PC-9 (cell line): ENCODE data around the gene C1QC. TPM values are rescaled to one million over a fixed set of nuclear protein-coding genes. Genes with fewer than 3 reads are reported as not detected.

ENCODE experiments used
- BruUV-seq: library from RNA; stranded (reverse); fragments of 400-500 nt; replicated peaks from 2 replicates; lab custom pipeline; 2021; lab: Mats Ljungman, UMichigan
- CTCF ChIA-PET: fragments of 300-600 bp; sonication (Branson Sonifier 250); formaldehyde crosslinking; loops from one replicate; lab custom pipeline; 2022; ENCODE audit warnings: antibody characterized with exemption; lab: Charles Lee
- POLR2A ChIA-PET: fragments of 300-600 bp; sonication (Branson Sonifier 250); formaldehyde crosslinking; loops from one replicate; lab custom pipeline; 2022; ENCODE audit warnings: antibody characterized with exemption; ENCODE audit not compliant: unreplicated experiment; lab: Charles Lee
- DNase-seq, 2 experiments: peaks; one replicate each; pipeline versions ENCODE4 v3.0.0 to v3.0.0-alpha.2; 2015 to 2022; ENCODE audit warnings: mixed read lengths in 1 of 2
- H2AFZ ChIP-seq: fragments of 200-600 bp; sonication (generic); 2 replicates; pipeline ENCODE4 v1.8.1; 2017; ENCODE audit warnings: antibody characterized with exemption
- H3F3A ChIP-seq: fragments of 200-600 bp; sonication (generic); 2 replicates; pipeline ENCODE4 v1.8.1; 2017; ENCODE audit warnings: antibody characterized with exemption, mild to moderate bottlenecking, low read depth; ENCODE audit not compliant: insufficient read depth
- H3K27ac ChIP-seq: fragments of 200-600 bp; sonication (generic); 2 replicates; pipeline ENCODE4 v1.6.1; 2016; ENCODE audit warnings: mixed run types
- H3K27me3 ChIP-seq: fragments of 200-600 bp; sonication (generic); 2 replicates; pipeline ENCODE4 v1.6.1; 2016; ENCODE audit warnings: low read depth, mixed run types; ENCODE audit not compliant: insufficient read depth
- H3K36me3 ChIP-seq: fragments of 200-600 bp; sonication (generic); 2 replicates; pipeline ENCODE4 v1.6.1; 2016; ENCODE audit warnings: low read depth, mixed run types
- H3K4me1 ChIP-seq: fragments of 200-600 bp; sonication (generic); replicated peaks from 2 replicates; pipeline ENCODE4 v1.6.1; 2016; ENCODE audit warnings: mixed run types; ENCODE audit not compliant: insufficient read depth
- H3K4me2 ChIP-seq: fragments of 200-600 bp; sonication (generic); 2 replicates; pipeline ENCODE4 v1.6.1; 2017; ENCODE audit warnings: mixed run types
- H3K4me3 ChIP-seq: fragments of 200-600 bp; sonication (generic); 2 replicates; pipeline ENCODE4 v1.6.1; 2016; ENCODE audit warnings: mixed run types
- H3K79me2 ChIP-seq: fragments of 200-600 bp; sonication (generic); 2 replicates; pipeline ENCODE4 v1.6.1; 2017; ENCODE audit warnings: low read depth, mixed run types
- H3K9me2 ChIP-seq: fragments of 200-600 bp; sonication (generic); 2 replicates; pipeline ENCODE4 v1.8.1; 2017; ENCODE audit warnings: mild to moderate bottlenecking; ENCODE audit not compliant: insufficient read depth
- H3K9me3 ChIP-seq: fragments of 200-600 bp; sonication (generic); 2 replicates; pipeline ENCODE4 v1.8.1; 2016; ENCODE audit warnings: low read depth; ENCODE audit not compliant: insufficient read depth
- H4K20me1 ChIP-seq: fragments of 200-600 bp; sonication (generic); 2 replicates; pipeline ENCODE4 v1.8.1; 2017; ENCODE audit not compliant: insufficient read depth
- EZH2 ChIP-seq: fragments of 200-600 bp; sonication (generic); IDR thresholded peaks from 2 replicates; pipeline ENCODE4 v1.8.0; 2017; ENCODE audit warnings: antibody characterized with exemption, low read depth
- intact Hi-C: fragments of 100-400 bp; cut with micrococcal nuclease; formaldehyde crosslinking; loops from one replicate; pipeline ENCODE4 v1.10.0; 2022; ENCODE audit not compliant: unreplicated experiment
- total RNA-seq: library from RNA; stranded (reverse); gene quantifications from 2 replicates; pipeline ENCODE4 v1.2.3, GENCODE V29; 2021
- TF ChIP-seq, protein P1 (sequence below): fragments of 200-600 bp; sonication (generic); conservative IDR thresholded peaks from 2 replicates; pipeline ENCODE4 v1.6.1; 2017; ENCODE audit warnings: mixed run types, antibody characterized with exemption, mild to moderate bottlenecking, moderate library complexity

C1QC gene
- total RNA-seq, 1 experiment from 2014 or later: not detected

GRCh38 chr1:22651941-22652856 lies 8.8 kb downstream of the C1QC start:
- TF ChIP-seq, protein P1, sequence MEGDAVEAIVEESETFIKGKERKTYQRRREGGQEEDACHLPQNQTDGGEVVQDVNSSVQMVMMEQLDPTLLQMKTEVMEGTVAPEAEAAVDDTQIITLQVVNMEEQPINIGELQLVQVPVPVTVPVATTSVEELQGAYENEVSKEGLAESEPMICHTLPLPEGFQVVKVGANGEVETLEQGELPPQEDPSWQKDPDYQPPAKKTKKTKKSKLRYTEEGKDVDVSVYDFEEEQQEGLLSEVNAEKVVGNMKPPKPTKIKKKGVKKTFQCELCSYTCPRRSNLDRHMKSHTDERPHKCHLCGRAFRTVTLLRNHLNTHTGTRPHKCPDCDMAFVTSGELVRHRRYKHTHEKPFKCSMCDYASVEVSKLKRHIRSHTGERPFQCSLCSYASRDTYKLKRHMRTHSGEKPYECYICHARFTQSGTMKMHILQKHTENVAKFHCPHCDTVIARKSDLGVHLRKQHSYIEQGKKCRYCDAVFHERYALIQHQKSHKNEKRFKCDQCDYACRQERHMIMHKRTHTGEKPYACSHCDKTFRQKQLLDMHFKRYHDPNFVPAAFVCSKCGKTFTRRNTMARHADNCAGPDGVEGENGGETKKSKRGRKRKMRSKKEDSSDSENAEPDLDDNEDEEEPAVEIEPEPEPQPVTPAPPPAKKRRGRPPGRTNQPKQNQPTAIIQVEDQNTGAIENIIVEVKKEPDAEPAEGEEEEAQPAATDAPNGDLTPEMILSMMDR: no peak
- TF ChIP-seq EZH2: no peak
- Histone ChIP-seq H3K27ac (no peak overlapping the region), H3F3A (no peaks in the 10 kb centered on the region), H4K20me1 (no peaks in the 10 kb centered on the region), H3K79me2 (no peaks in the 10 kb centered on the region), H3K27me3 (peaks cover 27% of the 10 kb centered on the region), H3K9me3 (no peaks in the 10 kb centered on the region), H3K36me3 (no peaks in the 10 kb centered on the region), H3K9me2 (no peaks in the 10 kb centered on the region), H3K4me1 (no peaks in the 10 kb centered on the region), H2AFZ (no peak overlapping the region), H3K4me2 (no peak overlapping the region), H3K4me3 (no peak overlapping the region)
- intact Hi-C loops: no loop called here
- ChIA-PET CTCF (interaction anchor here (0.7 kb wide), 2 partner anchors 80 to 210 kb away, joined by 4 read pairs; no protein-coding TSS in a partner anchor), POLR2A (no interaction called here)
- no TSS peak for BruUV-seq
- no peak for DNase-seq

GRCh38 chr1:22652881-22653316 lies 9.5 kb downstream of the C1QC start, which contains the start of gene C1QB:
Gene C1QB, plus strand, starts transcription at chr1:22653236. Its CDS starts 6,227 bp downstream, at chr1:22659463.
- H3K27me3 ChIP-seq: peaks cover 34% of the 10 kb centered on the region
- no peak within 1 kb of the TSS for H3K27ac ChIP-seq
- no peak for DNase-seq
- no peaks in the 10 kb centered on the region for H3K9me2 ChIP-seq
- intact Hi-C loops: no loop called here
- no peaks in the 10 kb centered on the region for H3F3A ChIP-seq
- no peaks in the 10 kb centered on the region for H3K9me3 ChIP-seq
- TF ChIP-seq, protein P1: no peak
- TF ChIP-seq EZH2: no peak
- ChIA-PET POLR2A (interaction anchor here (0.7 kb wide), 1 partner anchor 543 kb away, joined by 8 read pairs; no protein-coding TSS in a partner anchor), CTCF (no interaction called here)
- no peaks in the 10 kb centered on the region for H3K4me1 ChIP-seq
- no peak within 1 kb of the TSS for H3K4me2 ChIP-seq
- BruUV-seq: no TSS peak
- H4K20me1 ChIP-seq: no peaks in the 10 kb centered on the region
- H3K36me3 ChIP-seq: no peaks in the 10 kb centered on the region
- H2AFZ ChIP-seq: no peak within 1 kb of the TSS
- no peaks in the 10 kb centered on the region for H3K79me2 ChIP-seq
- H3K4me3 ChIP-seq: no peak within 1 kb of the TSS

DNA sequence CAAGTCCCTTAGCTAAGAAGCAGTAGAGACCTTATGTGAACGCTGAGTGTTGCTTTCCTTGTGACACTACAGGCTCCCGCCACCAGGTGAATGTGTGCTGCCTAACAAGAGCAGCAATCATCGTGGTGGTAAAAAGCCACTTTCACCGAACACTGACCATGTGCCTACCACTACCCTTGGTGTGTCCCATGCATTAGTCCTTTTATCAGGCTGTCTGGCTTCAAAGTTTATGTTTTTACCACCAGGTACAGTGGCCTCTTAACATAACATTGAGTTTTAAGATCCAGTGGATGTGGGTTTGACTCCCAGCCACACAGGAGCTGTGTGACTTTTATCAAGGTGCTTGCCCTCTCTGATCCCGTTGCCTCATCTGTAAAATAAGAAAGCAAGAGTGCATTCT lies 11.3 kb downstream of the C1QC start:
- Histone ChIP-seq H3K36me3 (no peaks in the 10 kb centered on the region), H3K9me3 (no peaks in the 10 kb centered on the region), H4K20me1 (no peaks in the 10 kb centered on the region), H3K4me2 (no peak overlapping the region), H3K27ac (no peak overlapping the region), H3K79me2 (no peaks in the 10 kb centered on the region), H3K4me1 (no peaks in the 10 kb centered on the region), H3F3A (no peaks in the 10 kb centered on the region), H3K9me2 (no peaks in the 10 kb centered on the region), H2AFZ (no peak overlapping the region), H3K27me3 (peaks cover 37% of the 10 kb centered on the region), H3K4me3 (no peak overlapping the region)
- intact Hi-C loops: no loop called here
- ChIA-PET POLR2A (no interaction called here), CTCF (interaction anchor here (0.6 kb wide), 1 partner anchor 214 kb away, joined by 3 read pairs; no protein-coding TSS in a partner anchor)
- no TSS peak for BruUV-seq
- no peak for TF ChIP-seq EZH2
- TF ChIP-seq, protein P1: no peak
- DNase-seq: no peak
